LHCN-M2 (cell line): ENCODE results near the gene EDA2R. TPM values are rescaled to one million over a fixed set of nuclear protein-coding genes. Genes with fewer than 3 reads are reported as not detected.

Experiments
- DNase-seq: peaks from one replicate; pipeline ENCODE4 v3.0.0-alpha.2; 2012; ENCODE audit warnings: low read depth
- polyA plus RNA-seq: library from polyadenylated mRNA; unstranded; fragments of >200 nt; gene quantifications from one replicate; pipeline ENCODE4 v1.2.1, GENCODE V29; 2012; ENCODE audit warnings: missing spikeins
- total RNA-seq: library from RNA; depleted of rRNA; stranded (reverse); fragments of >200 nt; gene quantifications from 2 replicates; pipeline ENCODE4 v1.2.3, GENCODE V29; 2014; rRNA removed

EDA2R gene, protein sequence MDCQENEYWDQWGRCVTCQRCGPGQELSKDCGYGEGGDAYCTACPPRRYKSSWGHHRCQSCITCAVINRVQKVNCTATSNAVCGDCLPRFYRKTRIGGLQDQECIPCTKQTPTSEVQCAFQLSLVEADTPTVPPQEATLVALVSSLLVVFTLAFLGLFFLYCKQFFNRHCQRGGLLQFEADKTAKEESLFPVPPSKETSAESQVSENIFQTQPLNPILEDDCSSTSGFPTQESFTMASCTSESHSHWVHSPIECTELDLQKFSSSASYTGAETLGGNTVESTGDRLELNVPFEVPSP
- 27.2 and 27.8 TPM in 2 replicates for total RNA-seq
- polyA plus RNA-seq, result 8.3 TPM

GRCh38 chrX:66638591-66639500 lies at the start of gene EDA2R:
TSS of gene EDA2R (minus strand) at chrX:66639078. CDS start at chrX:66616020, 23,058 bp downstream.
- DNase-seq, result peak; percentile 90

DNA sequence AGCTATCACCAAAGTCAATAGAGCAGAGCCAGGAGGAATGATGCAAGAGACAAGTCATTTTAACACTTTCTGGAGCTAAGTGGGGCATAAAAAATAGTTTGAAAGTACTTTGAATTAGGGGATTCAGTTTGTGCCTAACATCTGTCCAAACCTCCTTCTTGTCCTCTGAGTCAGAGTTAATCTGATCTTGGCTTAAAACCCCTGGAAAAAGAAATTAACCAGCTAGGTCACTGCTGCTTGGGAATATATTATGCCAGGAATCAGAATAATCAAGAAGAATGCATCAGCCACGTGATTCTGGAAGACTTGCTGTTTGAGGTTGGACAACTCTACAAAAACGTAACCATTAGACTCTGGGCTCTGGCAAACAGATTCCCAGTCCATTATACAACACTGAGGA lies 45.3 kb upstream of the EDA2R start:
- no peak for DNase-seq

DNA sequence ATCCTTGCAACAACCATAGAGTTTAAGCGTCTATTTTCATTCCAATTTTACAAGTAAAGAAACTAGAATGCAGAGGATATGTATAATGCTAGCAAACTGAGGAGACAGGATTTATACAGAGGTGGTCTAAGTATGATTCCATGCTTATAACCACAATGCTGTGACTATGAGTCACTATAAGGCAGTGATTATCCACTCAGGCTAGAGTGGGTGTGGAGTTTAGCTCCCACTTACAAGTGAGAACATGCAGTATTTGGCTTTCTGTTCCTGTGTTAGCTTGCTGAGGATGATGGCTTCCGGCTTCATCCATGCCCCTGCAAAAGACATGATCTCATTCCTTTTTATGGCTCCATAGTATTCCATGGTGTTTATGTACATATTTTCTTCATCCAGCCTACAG lies 41.6 kb upstream of the EDA2R start:
- DNase-seq, result peak; percentile 41

DNA sequence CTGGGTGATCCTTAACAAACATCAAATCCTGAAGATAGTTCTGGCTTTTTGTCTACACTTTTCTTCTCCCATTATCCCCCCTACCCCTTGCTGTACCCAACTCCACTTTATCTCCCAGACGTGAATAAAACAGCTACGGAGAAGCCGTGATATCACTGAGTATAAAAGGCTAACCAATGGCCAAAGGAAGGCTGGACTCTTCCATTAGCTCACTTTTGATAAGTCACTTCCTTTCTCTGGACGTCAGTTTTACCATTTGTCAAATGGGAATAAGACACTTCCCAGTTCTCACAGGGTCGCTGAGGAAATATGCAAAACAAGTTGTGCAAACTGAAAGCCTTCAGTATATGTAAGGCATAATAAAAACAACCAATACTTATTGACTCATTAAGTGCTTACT lies 38.6 kb upstream of the EDA2R start:
- no peak for DNase-seq

- peak; percentile 80 for DNase-seq
These were observed 38.1 kb upstream of the EDA2R start for GRCh38 chrX:66676990-66677389.

DNA sequence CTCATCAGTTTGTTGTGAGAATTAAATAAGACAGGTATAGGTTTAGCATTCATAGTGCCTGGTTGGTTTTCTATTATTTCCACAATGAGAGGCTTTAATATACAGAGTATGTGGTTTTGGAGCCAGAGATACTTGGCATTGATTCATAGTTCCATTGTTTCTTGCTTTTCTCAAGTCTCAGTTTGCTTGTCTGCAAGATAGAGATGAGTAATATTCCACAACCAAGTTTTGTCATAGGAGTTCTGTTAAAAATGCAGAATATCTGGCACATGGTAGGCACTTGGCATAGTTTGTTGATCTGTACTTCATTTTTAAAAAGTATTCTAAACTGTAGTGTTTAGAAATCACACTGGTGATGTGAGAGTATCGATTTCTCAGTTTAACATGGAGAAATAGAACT lies 37.5 kb upstream of the EDA2R start:
- peak; percentile 53 for DNase-seq

DNA sequence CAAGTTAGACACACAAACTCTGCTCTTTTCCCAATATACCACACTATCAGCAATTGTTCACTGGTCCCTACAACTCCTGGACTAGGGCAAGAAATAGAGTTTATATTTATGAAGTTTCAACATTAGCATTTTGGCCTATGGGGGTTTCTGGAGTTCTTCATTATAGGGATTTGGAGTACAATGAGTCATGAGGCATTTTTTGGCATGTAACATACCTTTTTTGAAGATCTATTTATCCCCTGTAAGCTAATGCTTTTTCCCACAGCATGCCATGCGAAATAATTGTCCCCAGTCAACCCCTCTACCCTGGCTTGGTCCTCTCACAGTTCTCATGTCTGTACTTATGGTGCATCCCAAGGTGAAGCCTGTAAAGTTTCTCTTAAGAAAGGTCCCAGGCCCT lies 36.7 kb upstream of the EDA2R start:
- no peak for DNase-seq

DNA sequence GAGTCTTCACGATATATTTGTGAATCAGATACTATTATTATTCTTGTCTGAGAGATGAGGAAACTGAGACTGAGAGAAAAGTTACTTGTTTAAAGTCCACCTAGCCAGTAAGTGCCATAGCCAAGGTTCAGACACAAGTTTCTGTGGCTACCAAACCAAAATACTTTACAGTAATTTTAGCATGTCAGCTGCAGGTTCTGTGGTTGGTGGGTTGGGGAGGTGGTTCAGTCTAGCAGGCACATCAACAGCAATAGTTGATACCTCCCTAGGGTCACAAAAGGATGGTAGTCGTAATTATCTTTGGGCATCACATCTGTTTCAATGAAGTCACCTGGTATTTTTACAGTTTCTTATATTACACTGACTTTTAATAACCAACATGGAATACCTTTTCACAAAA lies 35.6 kb upstream of the EDA2R start:
- DNase-seq, result no peak

- no peak for DNase-seq
These were observed 33.2 kb upstream of the EDA2R start for GRCh38 chrX:66672106-66672505.

- DNase-seq, result no peak
These were observed 15.5 kb upstream of the EDA2R start for GRCh38 chrX:66654411-66654810.

- DNase-seq, result peak; percentile 87
These were observed 3.5 kb downstream of the EDA2R start for GRCh38 chrX:66635360-66635759.

DNA sequence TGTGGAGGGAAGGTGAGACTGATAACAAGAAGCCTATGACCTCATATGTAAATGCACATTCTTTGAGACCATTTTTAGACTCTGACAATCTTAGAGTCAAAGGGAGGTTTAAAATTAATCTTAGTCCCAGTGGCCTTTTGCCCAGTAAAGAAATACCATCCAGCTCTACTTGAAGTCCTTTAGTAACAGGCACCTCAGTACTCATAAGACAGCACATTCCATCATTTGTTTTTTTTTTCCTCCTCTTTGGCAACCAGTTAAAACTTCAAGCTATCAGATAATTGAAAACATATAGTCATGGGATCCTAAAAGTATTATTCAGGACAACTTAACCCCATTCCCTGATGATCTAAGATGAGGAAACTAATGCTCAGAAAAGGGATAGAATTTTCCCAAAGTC lies 4.6 kb downstream of the EDA2R start:
- no peak for DNase-seq

DNA sequence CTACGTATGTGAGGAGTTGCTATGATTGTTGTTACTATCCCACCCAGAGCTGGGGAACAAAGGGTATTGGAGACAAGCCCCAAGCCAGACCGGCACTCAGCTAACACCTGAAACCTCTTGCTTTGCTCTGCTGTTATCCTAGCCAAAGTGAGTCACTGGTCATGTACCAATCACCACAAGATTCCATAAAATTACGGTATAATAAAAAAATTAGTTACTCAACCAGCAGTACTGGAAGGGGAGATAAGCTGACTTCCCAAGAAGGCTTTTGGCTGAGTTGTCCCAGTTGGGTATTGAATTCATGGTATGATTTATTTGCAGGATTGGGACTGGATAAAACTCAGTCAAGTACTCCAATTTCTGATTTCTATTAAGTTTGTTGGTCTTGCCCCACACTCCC lies 5.3 kb downstream of the EDA2R start:
- DNase-seq, result peak; percentile 73

- peak; percentile 40 for DNase-seq
These were observed 5.9 kb downstream of the EDA2R start for GRCh38 chrX:66632981-66633380.

GRCh38 chrX:66632473-66632872 lies 6.4 kb downstream of the EDA2R start:
- peak; percentile 29 for DNase-seq

DNA sequence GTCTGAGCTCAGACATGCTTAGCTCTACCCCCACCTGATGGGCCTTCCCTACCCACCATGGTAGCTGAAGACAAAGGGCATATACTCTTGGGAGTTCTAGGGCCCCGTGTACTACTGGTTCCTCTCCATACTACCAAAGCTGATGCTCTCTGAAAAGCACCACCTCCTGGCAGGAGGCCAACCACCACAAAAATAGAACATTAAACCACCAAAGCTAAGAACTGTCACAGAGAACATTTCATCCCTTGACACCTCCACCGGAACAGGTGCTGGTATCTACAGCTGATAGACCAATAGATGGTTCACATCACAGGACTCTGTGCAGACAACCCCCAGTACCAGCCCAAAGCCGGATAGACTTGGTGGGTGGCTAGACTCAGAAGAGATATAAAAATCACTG lies 13.4 kb downstream of the EDA2R start:
- peak; percentile 39 for DNase-seq

DNA sequence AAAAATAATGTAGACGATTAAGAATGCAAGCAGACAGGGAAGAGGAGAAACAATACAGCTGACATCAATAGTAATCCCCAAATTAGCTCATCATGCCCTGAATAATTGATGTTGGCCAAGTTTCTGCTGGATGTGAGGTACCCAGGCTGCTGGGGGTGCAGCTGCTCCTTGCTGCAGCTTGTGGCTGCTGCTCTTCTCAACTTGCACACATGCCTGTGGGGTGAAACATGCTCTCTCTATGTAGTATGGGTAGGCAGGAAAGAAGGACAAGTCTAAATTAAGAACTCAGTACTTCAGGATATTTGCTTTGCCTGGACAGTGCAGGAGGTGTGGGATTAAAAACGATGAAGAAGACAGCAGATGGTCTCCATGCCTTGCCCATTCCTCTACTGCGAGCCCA lies 16.7 kb downstream of the EDA2R start:
- peak; percentile 83 for DNase-seq

DNA sequence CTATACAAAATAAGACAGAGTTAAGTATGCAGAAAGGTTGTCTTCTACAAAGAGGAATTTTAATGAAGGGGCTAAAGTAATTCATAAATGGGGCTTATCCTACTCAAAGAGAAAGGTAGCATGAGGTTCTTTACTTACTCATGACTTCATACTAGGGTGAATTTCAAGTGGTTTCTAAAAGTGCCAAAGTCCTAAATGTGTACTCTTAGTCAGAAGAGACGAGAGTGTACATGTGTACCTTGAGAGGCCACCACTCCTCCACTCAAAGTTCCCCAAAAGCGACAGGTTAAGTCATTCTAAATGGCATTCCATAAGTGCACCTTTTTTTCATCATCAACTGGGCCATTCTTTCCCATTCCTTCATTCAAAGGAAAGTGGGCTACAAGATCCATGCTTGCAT lies 21.9 kb downstream of the EDA2R start:
- no peak for DNase-seq

DNA sequence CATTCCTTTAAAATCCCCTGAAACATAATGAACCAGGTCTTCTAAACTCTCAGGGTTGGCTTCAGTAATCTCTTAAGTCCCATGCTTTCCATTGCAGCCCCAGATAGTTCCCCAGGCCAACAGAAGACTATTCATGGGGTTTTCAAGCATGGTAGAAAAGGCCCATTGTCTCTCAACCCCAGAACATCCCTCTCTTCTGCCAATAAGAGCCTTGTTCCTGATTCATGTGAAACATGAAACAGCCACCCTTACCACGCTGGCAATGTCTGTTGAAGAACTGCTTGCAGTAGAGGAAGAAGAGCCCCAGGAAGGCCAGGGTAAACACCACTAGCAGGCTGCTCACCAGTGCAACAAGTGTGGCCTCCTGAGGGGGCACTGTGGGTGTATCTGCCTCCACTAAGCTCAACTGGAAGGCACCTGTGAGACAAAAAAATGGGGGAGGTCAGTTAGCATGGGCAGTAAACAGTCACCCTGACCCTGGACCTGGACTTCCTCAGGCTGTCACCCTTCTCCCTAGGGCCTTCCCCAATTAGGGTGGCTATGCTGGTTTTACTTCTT lies 36.4 kb downstream of the EDA2R start:
- no peak for DNase-seq

DNA sequence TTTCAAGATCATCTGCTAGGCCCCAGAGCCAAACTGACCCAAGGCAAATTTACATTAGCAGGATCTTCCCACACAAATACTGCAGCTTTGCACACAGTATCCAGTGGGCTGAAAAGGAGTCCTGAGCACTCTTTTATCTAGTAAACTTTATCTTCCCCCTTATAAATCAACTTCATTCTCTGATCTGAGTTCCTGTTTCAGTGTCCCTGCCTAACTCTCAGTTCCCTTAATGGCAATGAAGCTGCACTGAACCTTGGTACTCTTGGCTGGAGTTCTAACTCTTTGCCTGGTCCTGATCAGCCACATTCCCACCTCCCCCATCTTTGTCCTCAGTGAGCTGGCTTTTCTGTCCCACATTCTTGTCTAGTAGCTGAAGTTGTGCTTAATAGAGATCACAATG lies 37.4 kb downstream of the EDA2R start:
- DNase-seq, result no peak

- no peak for DNase-seq
These were observed 59.7 kb downstream of the EDA2R start for GRCh38 chrX:66579219-66579618.

DNA sequence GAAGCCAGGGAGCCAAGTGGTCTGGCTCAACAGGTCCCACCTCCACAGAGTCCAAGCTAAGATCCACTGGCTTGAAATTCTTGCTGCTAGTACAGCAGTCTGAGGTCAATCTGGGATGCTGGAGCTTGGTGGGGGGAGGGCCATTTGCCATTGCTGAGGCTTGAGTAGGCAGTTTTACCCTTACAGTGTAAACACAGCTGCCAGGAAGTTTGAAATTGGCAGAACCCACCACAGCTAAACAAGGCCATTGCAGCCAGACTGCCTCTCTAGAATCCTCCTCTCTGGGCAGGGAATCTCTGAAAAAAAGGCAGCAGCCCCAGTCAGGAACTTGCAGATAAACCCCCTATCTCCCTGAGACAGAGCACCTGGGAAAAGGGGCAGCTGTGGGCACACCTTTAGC lies 84.9 kb downstream of the EDA2R start:
- peak; percentile 4 for DNase-seq
